GM12878 (cell line): ENCODE data around the gene TRIM9. TPM values are rescaled to one million over a fixed set of nuclear protein-coding genes. Genes with fewer than 3 reads are reported as not detected.

Experiments used
- ATAC-seq: fragments of 200-7000 bp; cut with Tn5 transposase; 3 replicates; pipeline ENCODE4 v1.9.1; 2020; ENCODE audit warnings: mild to moderate bottlenecking, moderate library complexity
- BruUV-seq: library from RNA; stranded (reverse); fragments of 400-500 nt; replicated peaks from 2 replicates; lab custom pipeline; 2021; lab: Mats Ljungman, UMichigan
- CTCF ChIA-PET: fragments of 300-600 bp; sonication (Branson Sonifier 250); formaldehyde crosslinking; extraction: SDS; loops from one replicate; lab custom pipeline; 2021; ENCODE audit warnings: inconsistent platforms; lab: Yijun Ruan, JAX
- POLR2A ChIA-PET: fragments of 350-600 bp; formaldehyde crosslinking; extraction: SDS; loops from one replicate; lab custom pipeline; 2021; ENCODE audit warnings: inconsistent platforms; lab: Charles Lee
- RAD21 ChIA-PET: fragments of 300-600 bp; sonication (Branson Sonifier 250); formaldehyde crosslinking; loops from one replicate; lab custom pipeline; 2023; ENCODE audit warnings: antibody characterized with exemption; ENCODE audit not compliant: unreplicated experiment; lab: Charles Lee
- SMC1A ChIA-PET: fragments of 300-600 bp; sonication (Branson Sonifier 250); formaldehyde crosslinking; loops from one replicate; lab custom pipeline; 2023; ENCODE audit not compliant: unreplicated experiment, uncharacterized antibody; lab: Charles Lee
- DNase-seq: peaks from one replicate; pipeline ENCODE4 v3.0.0-alpha.2; 2011; ENCODE audit warnings: low read depth, low spot score
- FAIRE-seq: peaks from 3 replicates; lab custom pipeline; 2011; peaks lifted over from hg19 to GRCh38; lab: Jason Lieb, UNC
- H2AFZ ChIP-seq: 2 replicates; pipeline ENCODE4 v1.6.0; 2011; ENCODE audit warnings: low read depth, low read length, control low read depth; ENCODE audit not compliant: control insufficient read depth
- H3K27ac ChIP-seq: 2 replicates; pipeline ENCODE4 v1.5.1; 2011; ENCODE audit warnings: control low read depth; ENCODE audit not compliant: control insufficient read depth, insufficient read depth
- H3K27me3 ChIP-seq, 2 experiments: replicated peaks in 1 of 2; 2 replicates each; pipeline versions ENCODE4 v1.6.0 to v1.6.1; 2011; ENCODE audit warnings: low read length in 1 of 2; ENCODE audit not compliant: control insufficient read depth in 2 of 2, insufficient read depth in 2 of 2
- H3K36me3 ChIP-seq, 2 experiments: 2 replicates each; pipeline ENCODE4 v1.5.1; 2011; ENCODE audit warnings: low read length in 1 of 2; ENCODE audit not compliant: control insufficient read depth in 2 of 2, insufficient read depth in 2 of 2
- H3K4me1 ChIP-seq: 2 replicates; pipeline ENCODE4 v1.6.1; 2011; ENCODE audit warnings: mild to moderate bottlenecking, low read length, moderate library complexity, mixed read lengths; ENCODE audit not compliant: control insufficient read depth, insufficient read depth
- H3K4me2 ChIP-seq: 2 replicates; pipeline ENCODE4 v1.6.0; 2011; ENCODE audit warnings: control low read depth; ENCODE audit not compliant: control insufficient read depth, insufficient read depth
- H3K4me3 ChIP-seq: fragments of 200-600 bp; sonication (generic); 2 replicates; pipeline ENCODE4 v1.5.1; 2016
- H3K79me2 ChIP-seq: 2 replicates; pipeline ENCODE4 v1.6.0; 2011; ENCODE audit warnings: low read length; ENCODE audit not compliant: control insufficient read depth, insufficient read depth
- H3K9ac ChIP-seq: 2 replicates; pipeline ENCODE4 v1.8.0; 2011; ENCODE audit warnings: low read length, control low read depth, mixed read lengths; ENCODE audit not compliant: control insufficient read depth, insufficient read depth
- H3K9me3 ChIP-seq: replicated peaks from 3 replicates; pipeline ENCODE4 v1.5.1; 2011; ENCODE audit warnings: mild to moderate bottlenecking, low read length; ENCODE audit not compliant: control insufficient read depth, insufficient read depth
- H4K20me1 ChIP-seq: 2 replicates; pipeline ENCODE4 v1.6.0; 2011; ENCODE audit not compliant: control insufficient read depth, insufficient read depth
- ATF7 ChIP-seq: fragments of 450-650 bp; IDR thresholded peaks from 2 replicates; pipeline ENCODE4 v1.6.1; 2016; ENCODE audit warnings: low read depth, mild to moderate bottlenecking
- BCL11A ChIP-seq: IDR thresholded peaks from 2 replicates; pipeline ENCODE4 v1.6.1; 2011; ENCODE audit warnings: low read depth, low read length
- CHD1 ChIP-seq: IDR thresholded peaks from 2 replicates; pipeline ENCODE4 v1.6.1; 2012; ENCODE audit warnings: low read depth, low read length, improper control_type of control experiment
- CREB1 ChIP-seq: IDR thresholded peaks from 2 replicates; pipeline ENCODE4 v1.6.1; 2012; ENCODE audit warnings: low read depth, mild to moderate bottlenecking, inconsistent platforms
- KAT2A ChIP-seq: conservative IDR thresholded peaks from 2 replicates; pipeline ENCODE4 v1.6.1; 2011; ENCODE audit warnings: low read depth, low read length; ENCODE audit not compliant: control insufficient read depth
- MEF2B ChIP-seq: fragments of 450-650 bp; IDR thresholded peaks from 2 replicates; pipeline ENCODE4 v1.6.1; 2018; ENCODE audit warnings: mild to moderate bottlenecking, moderate library complexity; ENCODE audit not compliant: partially characterized antibody, poor library complexity, severe bottlenecking
- MTA2 ChIP-seq: fragments of 450-650 bp; IDR thresholded peaks from 2 replicates; pipeline ENCODE4 v1.6.1; 2016; ENCODE audit warnings: low read depth, mild to moderate bottlenecking, moderate library complexity
- NFIC ChIP-seq: IDR thresholded peaks from 2 replicates; pipeline ENCODE4 v1.6.1; 2012; ENCODE audit warnings: low read depth, mild to moderate bottlenecking, inconsistent platforms, low read length, moderate library complexity
- NFYB ChIP-seq: IDR thresholded peaks from 2 replicates; pipeline ENCODE4 v1.6.1; 2011; ENCODE audit warnings: low read depth, mild to moderate bottlenecking, low read length, improper control_type of control experiment, moderate library complexity; ENCODE audit not compliant: insufficient read depth
- NR2C1 ChIP-seq: fragments of 450-650 bp; IDR thresholded peaks from 2 replicates; pipeline ENCODE4 v1.6.1; 2017; ENCODE audit warnings: antibody characterized with exemption, mild to moderate bottlenecking, moderate library complexity
- PAX5 ChIP-seq: IDR thresholded peaks from 2 replicates; pipeline ENCODE4 v1.6.1; 2011; ENCODE audit warnings: low read depth, low read length, borderline replicate concordance
- POU2F2 ChIP-seq: IDR thresholded peaks from 3 replicates; pipeline ENCODE4 v1.6.1; 2011; ENCODE audit warnings: low read depth, mild to moderate bottlenecking, low read length, borderline replicate concordance
- RAD51 ChIP-seq: fragments of 450-650 bp; IDR thresholded peaks from 2 replicates; pipeline ENCODE4 v1.6.1; 2016; ENCODE audit warnings: moderate library complexity, mild to moderate bottlenecking, inconsistent platforms
- RUNX3 ChIP-seq: IDR thresholded peaks from 2 replicates; pipeline ENCODE4 v1.6.1; 2012; ENCODE audit warnings: low read length, inconsistent platforms
- SIN3A ChIP-seq: IDR thresholded peaks from 2 replicates; pipeline ENCODE4 v1.6.1; 2012; ENCODE audit warnings: low read depth, low read length, improper control_type of control experiment
- TCF7 ChIP-seq: IDR thresholded peaks from 2 replicates; pipeline ENCODE4 v1.6.1; 2014; ENCODE audit warnings: antibody characterized with exemption, borderline replicate concordance
- WRNIP1 ChIP-seq: IDR thresholded peaks from 2 replicates; pipeline ENCODE4 v1.6.1; 2011; ENCODE audit warnings: low read depth, low read length, improper control_type of control experiment, borderline replicate concordance
- ZNF217 ChIP-seq: fragments of 450-650 bp; IDR thresholded peaks from 2 replicates; pipeline ENCODE4 v1.6.1; 2017; ENCODE audit warnings: antibody characterized with exemption, mild to moderate bottlenecking
- WGBS: methylation state at CpG from one replicate; pipeline ENCODE4 v1.1.6; 2016; ENCODE audit warnings: low lambda C conversion rate; ENCODE audit not compliant: insufficient replicate concordance, insufficient coverage; ENCODE audit errors: missing lambda C conversion rate; 5-methylcytosine and 5-hydroxymethylcytosine counted together
- in situ Hi-C: fragments of 300-500 bp; cut with MboI; formaldehyde crosslinking; loops from 9 replicates; pipeline ENCODE4 v1.14.3; 2018; ENCODE audit warnings: mixed read lengths
- intact Hi-C: fragments of 100-400 bp; cut with micrococcal nuclease; formaldehyde crosslinking; loops from one replicate; pipeline ENCODE4 v1.14.2; 2022; ENCODE audit not compliant: unreplicated experiment
- polyA plus RNA-seq, 11 experiments: library from polyadenylated mRNA; depleted of rRNA in 4 of 11; unstranded in 6 of 11; stranded (reverse) in 5 of 11; fragments of >200 nt; fragmentation: Nextera tagmentation in 4 of 11; fragmentation: Illumina TruSeq in 1 of 11; extraction: Ambion mirVana in 4 of 11; extraction: Trizol in 1 of 11; gene quantifications; 1 replicate in 1 of 11; 2 replicates in 10 of 11; pipeline versions ENCODE4 v1.2.1 to v1.2.3, GENCODE V29; 2011 to 2016; ENCODE audit warnings: inconsistent platforms in 2 of 11, missing spikeins in 2 of 11, low read depth in 1 of 11
- total RNA-seq, 4 experiments: library from RNA; depleted of rRNA in 3 of 4; stranded (reverse); fragments of >200 nt in 3 of 4; fragmentation: Illumina TruSeq in 1 of 4; extraction: Trizol in 1 of 4; gene quantifications; 2 replicates each; pipeline versions ENCODE4 v1.2.1 to v1.2.3, GENCODE V29; 2013 to 2021
- TF ChIP-seq, protein P1 (sequence below): fragments of 450-650 bp; IDR thresholded peaks from 2 replicates; pipeline ENCODE4 v1.6.1; 2014; ENCODE audit warnings: mild to moderate bottlenecking
- TF ChIP-seq, protein P2 (sequence below): IDR thresholded peaks from 2 replicates; pipeline ENCODE4 v1.6.1; 2011; ENCODE audit warnings: borderline replicate concordance, low read depth, mild to moderate bottlenecking, moderate library complexity, low read length; ENCODE audit not compliant: insufficient read depth, poor library complexity, severe bottlenecking

Gene TRIM9
- total and polyA plus RNA-seq, 10 of the 15 experiments (the other 5 are each of a cell fraction or from before 2014, with no cell fraction given): 0.04 to 0.18 (median 0.11) TPM; not detected in 2

DNA sequence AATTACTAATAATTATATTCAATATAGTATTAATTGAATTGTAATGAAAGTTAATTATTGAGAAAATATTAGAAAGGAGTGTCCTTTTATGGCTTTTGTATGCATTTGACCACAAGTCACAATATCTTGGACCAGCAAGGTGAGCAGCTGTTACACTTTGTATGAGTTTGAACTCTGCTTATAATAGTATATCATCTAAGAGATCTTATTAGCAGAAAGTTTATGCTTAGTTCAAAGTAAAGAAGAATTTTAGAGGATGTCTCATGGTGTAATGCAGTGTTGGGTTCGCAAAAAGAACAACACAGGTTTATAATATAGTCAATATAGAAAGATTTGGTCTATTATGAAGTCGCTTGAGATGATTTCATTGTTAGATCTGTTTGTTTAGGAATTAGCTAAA, 2.0 kb upstream of the TRIM9 start:
- TF ChIP-seq ZNF217 (no peak), MTA2 (no peak), WRNIP1 (no peak), NR2C1 (no peak), MEF2B (no peak), NFIC (no peak), RUNX3 (no peak), CHD1 (no peak), NFYB (no peak), CREB1 (no peak), BCL11A (no peak), RAD51 (no peak), SIN3A (no peak), ATF7 (no peak), TCF7 (no peak), PAX5 (no peak), POU2F2 (no peak), KAT2A (no peak)
- TF ChIP-seq, protein P1, sequence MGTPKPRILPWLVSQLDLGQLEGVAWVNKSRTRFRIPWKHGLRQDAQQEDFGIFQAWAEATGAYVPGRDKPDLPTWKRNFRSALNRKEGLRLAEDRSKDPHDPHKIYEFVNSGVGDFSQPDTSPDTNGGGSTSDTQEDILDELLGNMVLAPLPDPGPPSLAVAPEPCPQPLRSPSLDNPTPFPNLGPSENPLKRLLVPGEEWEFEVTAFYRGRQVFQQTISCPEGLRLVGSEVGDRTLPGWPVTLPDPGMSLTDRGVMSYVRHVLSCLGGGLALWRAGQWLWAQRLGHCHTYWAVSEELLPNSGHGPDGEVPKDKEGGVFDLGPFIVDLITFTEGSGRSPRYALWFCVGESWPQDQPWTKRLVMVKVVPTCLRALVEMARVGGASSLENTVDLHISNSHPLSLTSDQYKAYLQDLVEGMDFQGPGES: no peak
- TF ChIP-seq, protein P2, sequence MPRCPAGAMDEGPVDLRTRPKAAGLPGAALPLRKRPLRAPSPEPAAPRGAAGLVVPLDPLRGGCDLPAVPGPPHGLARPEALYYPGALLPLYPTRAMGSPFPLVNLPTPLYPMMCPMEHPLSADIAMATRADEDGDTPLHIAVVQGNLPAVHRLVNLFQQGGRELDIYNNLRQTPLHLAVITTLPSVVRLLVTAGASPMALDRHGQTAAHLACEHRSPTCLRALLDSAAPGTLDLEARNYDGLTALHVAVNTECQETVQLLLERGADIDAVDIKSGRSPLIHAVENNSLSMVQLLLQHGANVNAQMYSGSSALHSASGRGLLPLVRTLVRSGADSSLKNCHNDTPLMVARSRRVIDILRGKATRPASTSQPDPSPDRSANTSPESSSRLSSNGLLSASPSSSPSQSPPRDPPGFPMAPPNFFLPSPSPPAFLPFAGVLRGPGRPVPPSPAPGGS: no peak
- H3K4me3 ChIP-seq: no peak overlapping the region
- no peaks in the 10 kb centered on the region for H3K79me2 ChIP-seq
- no peak overlapping the region for H2AFZ ChIP-seq
- no TSS peak for BruUV-seq
- 38% methylated on average over 2 of the region's 2 CpGs for WGBS
- H4K20me1 ChIP-seq: no peaks in the 10 kb centered on the region
- H3K27ac ChIP-seq: no peak overlapping the region
- H3K36me3 ChIP-seq: no peaks in the 10 kb centered on the region
- peaks cover 16 to 20% of the 10 kb centered on the region in 2 experiments for H3K27me3 ChIP-seq
- ChIA-PET SMC1A (no interaction called here), POLR2A (no interaction called here), RAD21 (no interaction called here), CTCF (no interaction called here)
- H3K9me3 ChIP-seq: no peaks in the 10 kb centered on the region
- no peak for ATAC-seq
- no peak for DNase-seq
- no peak for FAIRE-seq
- intact Hi-C loops (no loop called here), in situ Hi-C loops (no loop called here)
- H3K4me1 ChIP-seq: peaks cover 16% of the 10 kb centered on the region
- H3K4me2 ChIP-seq: no peak overlapping the region
- H3K9ac ChIP-seq: no peak overlapping the region
